Kidney (tissue), 14 donors: ENCODE results near the gene GRK6. TPM values are rescaled to one million over a fixed set of nuclear protein-coding genes. Genes with fewer than 3 reads are reported as not detected.

Experiments used
- DNase-seq, 5 donors: peaks; one replicate each; pipeline ENCODE4 v3.0.0-alpha.2; 2013 to 2020
- FAIRE-seq: peaks from 2 replicates; lab custom pipeline; 2012; peaks lifted over from hg19 to GRCh38; lab: Jason Lieb, UNC
- H3K27ac ChIP-seq, 2 donors: one replicate each; pipeline ENCODE4 v1.7.0; 2013; ENCODE audit warnings: low read depth in 2 of 2, low read length in 2 of 2, inconsistent platforms in 1 of 2
- H3K27me3 ChIP-seq: one replicate; pipeline ENCODE4 v1.7.1; 2013; ENCODE audit warnings: low read length, inconsistent platforms; ENCODE audit not compliant: control insufficient read depth, insufficient read depth
- H3K36me3 ChIP-seq, 3 donors: one replicate each; pipeline versions ENCODE4 v1.7.0 to v1.7.1; 2013; ENCODE audit warnings: low read length in 3 of 3, control low read depth in 1 of 3, inconsistent platforms in 1 of 3; ENCODE audit not compliant: insufficient read depth in 3 of 3, control insufficient read depth in 2 of 3
- H3K4me1 ChIP-seq, 3 donors: one replicate each; pipeline versions ENCODE4 v1.7.0 to v1.7.1; 2013; ENCODE audit warnings: low read length in 3 of 3, inconsistent platforms in 1 of 3, low read depth in 1 of 3; ENCODE audit not compliant: control insufficient read depth in 2 of 3, insufficient read depth in 2 of 3
- H3K4me3 ChIP-seq, 3 donors: one replicate each; pipeline versions ENCODE4 v1.7.0 to v1.8.1; 2013; ENCODE audit warnings: low read length in 3 of 3, control low read depth in 1 of 3, inconsistent platforms in 1 of 3
- H3K9ac ChIP-seq, 3 donors: one replicate each; pipeline versions ENCODE4 v1.7.0 to v1.7.1; 2013; ENCODE audit warnings: low read length in 3 of 3, control low read depth in 1 of 3, inconsistent platforms in 1 of 3
- H3K9me3 ChIP-seq, 3 donors: one replicate each; pipeline versions ENCODE4 v1.7.0 to v1.7.1; 2013; ENCODE audit warnings: low read length in 3 of 3, control low read depth in 1 of 3, inconsistent platforms in 1 of 3; ENCODE audit not compliant: control insufficient read depth in 2 of 3, insufficient read depth in 1 of 3
- intact Hi-C: fragments of 100-400 bp; cut with DNase I; formaldehyde crosslinking; loops from one replicate; pipeline ENCODE4 v1.11.1; 2022
- polyA plus RNA-seq: library from polyadenylated mRNA; stranded (reverse); fragments of 350-450 nt; fragmentation: Illumina TruSeq; extraction: RNeasy Lipid Tissue Mini Kit (QIAGEN cat#74804); gene quantifications from one replicate; pipeline ENCODE4 v1.2.3, GENCODE V29; 2014; ENCODE audit warnings: low read depth, low replicate concordance; ENCODE audit not compliant: insufficient read depth
- total RNA-seq: library from RNA; stranded (reverse); fragmentation: NEBNext Ultra II Directional; extraction: Animal tissue kit (Norgen Biotek cat#: 25700); gene quantifications from one replicate; pipeline ENCODE4 v1.2.1, GENCODE V29; 2021
- TF ChIP-seq, protein P1 (sequence below): IDR thresholded peaks from 3 replicates; pipeline ENCODE4 v1.5.1; 2012; ENCODE audit warnings: mild to moderate bottlenecking, moderate library complexity, borderline replicate concordance; ENCODE audit not compliant: insufficient read depth; ENCODE audit errors: extremely low read depth
- donor health status: control.
- donor health status: control.
- donor health status: control.
- donor health status: control.
- donor health status: control.
- donor health status: DM: yes; HTN: yes; CAD: no.
- donor health status: Normal renal cell carcinoma (clear cell type).

GRK6 gene
- total and polyA plus RNA-seq, 2 donors from 2014 or later = 9.6 to 37.8 TPM

DNA sequence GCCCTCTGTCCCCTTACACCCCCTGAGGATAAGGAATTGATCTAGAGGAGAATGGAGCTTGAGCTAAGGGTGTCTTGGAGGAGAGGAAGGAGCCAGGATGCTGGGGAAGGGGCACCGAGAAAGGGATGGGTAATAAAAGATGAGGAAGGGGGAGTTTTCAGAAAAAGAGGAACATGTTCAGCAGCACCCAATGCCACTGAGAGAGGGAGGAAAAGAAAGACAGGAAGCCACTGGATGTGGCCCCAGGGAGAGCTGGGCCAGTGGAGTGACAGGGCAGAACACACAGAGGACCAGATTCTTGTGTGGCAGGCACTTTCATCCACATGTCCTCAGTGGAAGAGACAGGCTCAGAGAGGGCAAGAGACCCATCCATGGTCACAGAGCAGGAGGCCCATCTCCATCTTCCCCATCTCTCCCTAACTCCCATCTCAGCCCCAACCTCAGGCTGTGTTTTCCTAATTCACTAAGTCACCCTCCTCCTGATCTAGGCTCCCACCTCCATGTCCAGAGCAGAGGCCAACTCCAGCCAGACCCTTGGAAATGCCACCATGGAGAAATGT is 33.2 kb upstream of the GRK6 start:
- no peak overlapping the region for H3K4me3 ChIP-seq
- TF ChIP-seq, protein P1, sequence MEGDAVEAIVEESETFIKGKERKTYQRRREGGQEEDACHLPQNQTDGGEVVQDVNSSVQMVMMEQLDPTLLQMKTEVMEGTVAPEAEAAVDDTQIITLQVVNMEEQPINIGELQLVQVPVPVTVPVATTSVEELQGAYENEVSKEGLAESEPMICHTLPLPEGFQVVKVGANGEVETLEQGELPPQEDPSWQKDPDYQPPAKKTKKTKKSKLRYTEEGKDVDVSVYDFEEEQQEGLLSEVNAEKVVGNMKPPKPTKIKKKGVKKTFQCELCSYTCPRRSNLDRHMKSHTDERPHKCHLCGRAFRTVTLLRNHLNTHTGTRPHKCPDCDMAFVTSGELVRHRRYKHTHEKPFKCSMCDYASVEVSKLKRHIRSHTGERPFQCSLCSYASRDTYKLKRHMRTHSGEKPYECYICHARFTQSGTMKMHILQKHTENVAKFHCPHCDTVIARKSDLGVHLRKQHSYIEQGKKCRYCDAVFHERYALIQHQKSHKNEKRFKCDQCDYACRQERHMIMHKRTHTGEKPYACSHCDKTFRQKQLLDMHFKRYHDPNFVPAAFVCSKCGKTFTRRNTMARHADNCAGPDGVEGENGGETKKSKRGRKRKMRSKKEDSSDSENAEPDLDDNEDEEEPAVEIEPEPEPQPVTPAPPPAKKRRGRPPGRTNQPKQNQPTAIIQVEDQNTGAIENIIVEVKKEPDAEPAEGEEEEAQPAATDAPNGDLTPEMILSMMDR = no peak
- DNase-seq (no peak), FAIRE-seq (no peak)
- no peaks in the 10 kb centered on the region for H3K9me3 ChIP-seq
- intact Hi-C loops = no loop called here
- H3K27ac ChIP-seq = no peak overlapping the region
- peaks cover 0 to 15% (median 0%) of the 10 kb centered on the region in 3 donors for H3K4me1 ChIP-seq
- no peak overlapping the region for H3K9ac ChIP-seq
- peaks cover 0 to 4% (median 0%) of the 10 kb centered on the region in 3 donors for H3K36me3 ChIP-seq
- peaks cover 2% of the 10 kb centered on the region for H3K27me3 ChIP-seq

- FAIRE-seq = no peak
These were observed 32.5 kb upstream of the GRK6 start for GRCh38 chr5:177393990-177394389.

DNA sequence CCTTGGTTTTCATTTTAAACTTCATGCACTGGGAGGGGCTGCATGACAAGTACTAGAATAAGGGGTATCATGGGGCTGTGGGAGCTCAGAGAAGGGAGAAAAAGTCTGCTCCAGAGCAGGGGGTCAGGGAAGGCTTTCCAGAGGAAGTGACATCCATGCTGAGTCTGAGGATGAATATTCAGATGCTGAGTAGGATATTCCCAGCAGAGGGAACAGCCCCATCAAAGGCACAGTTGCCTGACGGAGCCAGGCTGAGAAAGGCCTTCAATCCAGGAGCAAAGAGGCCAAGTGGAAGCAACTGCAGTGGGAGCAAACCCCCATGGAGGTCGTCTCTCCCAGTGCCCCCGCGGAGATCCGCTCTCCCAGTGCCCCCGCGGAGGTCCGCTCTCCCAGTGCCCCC is 30.4 kb upstream of the GRK6 start:
- H3K4me3 ChIP-seq = no peak overlapping the region
- H3K27ac ChIP-seq = no peak overlapping the region
- no peaks in the 10 kb centered on the region for H3K36me3 ChIP-seq
- TF ChIP-seq, protein P1 = no peak
- intact Hi-C loops = no loop called here
- H3K9me3 ChIP-seq = no peaks in the 10 kb centered on the region
- FAIRE-seq (no peak), DNase-seq (no peak)
- H3K9ac ChIP-seq = no peak overlapping the region
- peaks cover 5% of the 10 kb centered on the region for H3K27me3 ChIP-seq
- peaks cover 0 to 5% (median 0%) of the 10 kb centered on the region in 3 donors for H3K4me1 ChIP-seq

More at GRCh38 chr5:177393990-177394389, 32.5 kb upstream of the GRK6 start:
- Histone ChIP-seq H3K4me1 (peaks cover 0 to 8% (median 0%) of the 10 kb centered on the region in 3 donors), H3K27me3 (peaks cover 2% of the 10 kb centered on the region), H3K36me3 (peaks cover 0 to 1% (median 0%) of the 10 kb centered on the region in 3 donors), H3K9me3 (no peaks in the 10 kb centered on the region), H3K9ac (no peak overlapping the region), H3K27ac (no peak overlapping the region), H3K4me3 (no peak overlapping the region)
- DNase-seq = no peak
- intact Hi-C loops = no loop called here
- TF ChIP-seq, protein P1 = no peak
